SK-N-SH treated with all-trans-retinoic acid at 6 μM for 48 hours (cell line): Measurements from ENCODE around the gene C19orf67.

Source experiments
- ARNTL ChIP-seq: fragments of 450-650 bp; formaldehyde crosslinking; IDR thresholded peaks from 2 replicates; pipeline ENCODE4 v1.5.0; 2020; ENCODE audit warnings: low read depth, mild to moderate bottlenecking, moderate library complexity, borderline replicate concordance
- OSR1 ChIP-seq: fragments of 250-450 bp; sonication (Bioruptor Pico); IDR thresholded peaks from 2 replicates; pipeline ENCODE4 v1.8.0; 2022; ENCODE audit warnings: moderate library complexity, mild to moderate bottlenecking, inconsistent platforms
- PPARA ChIP-seq: fragments of 250-450 bp; sonication (Bioruptor Pico); IDR thresholded peaks from 2 replicates; pipeline ENCODE4 v1.5.0; 2020; ENCODE audit warnings: mild to moderate bottlenecking, borderline replicate concordance
- RARB ChIP-seq: fragments of 250-450 bp; sonication (Bioruptor Pico); IDR thresholded peaks from 2 replicates; pipeline ENCODE4 v1.8.0; 2021; ENCODE audit warnings: mild to moderate bottlenecking, moderate library complexity
- SNAI2 ChIP-seq: fragments of 250-450 bp; sonication (Bioruptor Pico); IDR thresholded peaks from 2 replicates; pipeline ENCODE4 v1.5.0; 2020; ENCODE audit warnings: mild to moderate bottlenecking, moderate library complexity
- TOX ChIP-seq: fragments of 250-450 bp; sonication (Bioruptor Pico); IDR thresholded peaks from 2 replicates; pipeline ENCODE4 v1.8.0; 2021; ENCODE audit warnings: mild to moderate bottlenecking, moderate library complexity, borderline replicate concordance
- ZC3H10 ChIP-seq: fragments of 250-450 bp; sonication (Bioruptor Pico); IDR thresholded peaks from 2 replicates; pipeline ENCODE4 v1.5.1; 2021; ENCODE audit warnings: mild to moderate bottlenecking, moderate library complexity
- ZNF8 ChIP-seq: fragments of 450-650 bp; formaldehyde crosslinking; IDR thresholded peaks from 2 replicates; pipeline ENCODE4 v1.5.0; 2020; ENCODE audit warnings: mild to moderate bottlenecking, moderate library complexity

DNA sequence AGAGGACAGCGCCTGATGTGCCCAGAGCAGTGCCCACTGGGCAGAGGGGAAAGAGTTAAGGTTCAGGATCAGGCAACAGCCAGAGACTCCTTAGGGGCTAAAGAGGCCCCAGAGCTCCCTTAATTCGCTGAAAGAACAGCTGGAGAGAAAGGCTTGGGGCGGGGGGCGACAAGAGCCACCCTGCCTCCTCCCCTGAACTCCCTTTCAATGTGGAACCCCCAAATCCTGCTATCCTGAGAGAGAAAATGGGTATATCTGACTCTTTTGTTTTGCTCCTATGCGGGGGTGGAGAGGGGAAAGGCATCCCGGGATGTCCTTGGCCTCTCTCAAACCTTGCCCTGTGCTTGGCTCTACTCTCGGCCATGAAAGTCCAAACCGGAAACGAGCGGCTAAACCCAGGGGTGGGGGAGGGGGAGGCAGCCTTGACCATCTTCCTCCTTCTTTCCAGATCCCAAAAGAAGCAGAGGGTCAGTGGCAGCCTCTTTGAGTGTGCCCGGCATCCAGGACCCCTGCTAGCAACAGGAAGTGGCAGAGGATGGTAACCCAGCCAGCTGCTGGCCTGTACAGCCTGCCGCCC, 27.3 kb upstream of the C19orf67 start:
- TF ChIP-seq OSR1 (CRISPR knock-in tag) (no peak), SNAI2 (CRISPR knock-in tag) (no peak), TOX (CRISPR knock-in tag) (no peak), ARNTL (CRISPR knock-in tag) (no peak), RARB (CRISPR knock-in tag) (no peak), ZNF8 (no peak), PPARA (CRISPR knock-in tag) (no peak), ZC3H10 (CRISPR knock-in tag) (no peak)
